Sigmoid colon (tissue), 7 donors: Measurements from ENCODE around the gene KIFC1. TPM values are rescaled to one million over a fixed set of nuclear protein-coding genes. Genes with fewer than 3 reads are reported as not detected.

Experiments used
- DNase-seq: peaks from one replicate; pipeline ENCODE4 v3.0.0-alpha.2; 2019
- H3K27ac ChIP-seq, 4 donors: fragments of 200-600 bp; sonication (generic); one replicate each; pipeline ENCODE4 v1.5.1; 2016 to 2019; ENCODE audit warnings: mild to moderate bottlenecking in 1 of 4
- H3K27me3 ChIP-seq, 3 donors: fragments of 200-600 bp; sonication (generic); one replicate each; pipeline ENCODE4 v1.5.1; 2019; ENCODE audit warnings: mild to moderate bottlenecking in 1 of 3
- H3K36me3 ChIP-seq, 4 donors: fragments of 200-600 bp; sonication (generic); one replicate each; pipeline ENCODE4 v1.5.1; 2016 to 2019
- H3K4me1 ChIP-seq, 4 donors: fragments of 200-600 bp; sonication (generic); one replicate each; pipeline ENCODE4 v1.5.1; 2017 to 2019
- H3K4me3 ChIP-seq, 4 donors: fragments of 200-600 bp; sonication (generic); one replicate each; pipeline ENCODE4 v1.5.1; 2017 to 2019; ENCODE audit warnings: mild to moderate bottlenecking in 2 of 4, moderate library complexity in 1 of 4
- H3K9me3 ChIP-seq, 4 donors: fragments of 200-600 bp in 3 of 4; sonication (generic) in 3 of 4; one replicate each; pipeline versions ENCODE4 v1.5.1 to v1.6.1; 2013 to 2019
- EP300 ChIP-seq, 4 donors: sonication (generic); formaldehyde crosslinking; IDR thresholded peaks; one replicate each; pipeline ENCODE4 v1.6.1; 2017; ENCODE audit warnings: antibody characterized with exemption in 4 of 4
- POLR2A ChIP-seq, 2 donors: fragments of 450-650 bp; IDR thresholded peaks; one replicate each; pipeline ENCODE4 v1.6.1; 2016; ENCODE audit warnings: antibody characterized with exemption in 2 of 2, mild to moderate bottlenecking in 2 of 2, moderate library complexity in 2 of 2
- POLR2AphosphoS5 ChIP-seq, 4 donors: sonication (generic); formaldehyde crosslinking; IDR thresholded peaks; one replicate each; pipeline ENCODE4 v1.6.1; 2017; ENCODE audit warnings: antibody characterized with exemption in 4 of 4
- WGBS, 2 donors: extraction: QIAGEN DNeasy Blood & Tissue Kit; methylation state at CpG; one replicate each; pipeline ENCODE4 v1.1.7; 2013; 5-methylcytosine and 5-hydroxymethylcytosine counted together
- intact Hi-C: fragments of 100-400 bp; cut with DNase I; formaldehyde crosslinking; loops from one replicate; pipeline ENCODE4 v1.15.1; 2023
- polyA plus RNA-seq, 3 donors: library from polyadenylated mRNA; stranded (reverse); fragments of 200-250 nt; gene quantifications; one replicate each; pipeline ENCODE4 v1.2.3, GENCODE V29; 2013
- total RNA-seq, 4 donors: library from RNA; depleted of rRNA; stranded (reverse); fragments of >200 nt; gene quantifications; one replicate each; pipeline ENCODE4 v1.1.0, GENCODE V29; 2016
- TF ChIP-seq, protein P1 (sequence below), 4 experiments: fragments of 450-650 bp in 3 of 4; fragments of 200-600 bp in 1 of 4; IDR thresholded peaks; one replicate each; pipeline ENCODE4 v1.5.1; 2016 to 2019; ENCODE audit warnings: antibody characterized with exemption in 4 of 4, mild to moderate bottlenecking in 3 of 4, moderate library complexity in 2 of 4
- donor health status: healthy with polysubstance abuse.
- donor health status: Bipolar disorder and iron deficiency.
- donor health status: healthy.

The KIFC1 gene
- total and polyA plus RNA-seq, 7 donors: 0.49 to 23.0 (median 1.8) TPM

- Histone ChIP-seq H3K4me1 (peaks cover 0 to 20% (median 11%) of the 10 kb centered on the region in 4 donors), H3K36me3 (no peaks in the 10 kb centered on the region), H3K4me3 (no peak overlapping the region), H3K27me3 (no peaks in the 10 kb centered on the region), H3K9me3 (no peaks in the 10 kb centered on the region), H3K27ac (no peak overlapping the region)
- WGBS, 2 donors: 17 to 55% methylated on average over 4 of the region's 4 CpGs
- intact Hi-C loops: no loop called here
- TF ChIP-seq POLR2A (IDR thresholded peaks at IDR 0.05): no peak
- no peak for TF ChIP-seq EP300 (IDR thresholded peaks at IDR 0.05)
- TF ChIP-seq, protein P1, sequence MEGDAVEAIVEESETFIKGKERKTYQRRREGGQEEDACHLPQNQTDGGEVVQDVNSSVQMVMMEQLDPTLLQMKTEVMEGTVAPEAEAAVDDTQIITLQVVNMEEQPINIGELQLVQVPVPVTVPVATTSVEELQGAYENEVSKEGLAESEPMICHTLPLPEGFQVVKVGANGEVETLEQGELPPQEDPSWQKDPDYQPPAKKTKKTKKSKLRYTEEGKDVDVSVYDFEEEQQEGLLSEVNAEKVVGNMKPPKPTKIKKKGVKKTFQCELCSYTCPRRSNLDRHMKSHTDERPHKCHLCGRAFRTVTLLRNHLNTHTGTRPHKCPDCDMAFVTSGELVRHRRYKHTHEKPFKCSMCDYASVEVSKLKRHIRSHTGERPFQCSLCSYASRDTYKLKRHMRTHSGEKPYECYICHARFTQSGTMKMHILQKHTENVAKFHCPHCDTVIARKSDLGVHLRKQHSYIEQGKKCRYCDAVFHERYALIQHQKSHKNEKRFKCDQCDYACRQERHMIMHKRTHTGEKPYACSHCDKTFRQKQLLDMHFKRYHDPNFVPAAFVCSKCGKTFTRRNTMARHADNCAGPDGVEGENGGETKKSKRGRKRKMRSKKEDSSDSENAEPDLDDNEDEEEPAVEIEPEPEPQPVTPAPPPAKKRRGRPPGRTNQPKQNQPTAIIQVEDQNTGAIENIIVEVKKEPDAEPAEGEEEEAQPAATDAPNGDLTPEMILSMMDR (IDR thresholded peaks at IDR 0.05): peak in 1 of 4 experiments; percentile 16
- DNase-seq: no peak
These were observed 7.0 kb upstream of the KIFC1 start for GRCh38 chr6:33384581-33385020.

GRCh38 chr6:33390173-33390572, 1.4 kb upstream of the KIFC1 start:
- H3K36me3 ChIP-seq: no peaks in the 10 kb centered on the region
- intact Hi-C loops: loop anchor here (2.0 to 10.0 kb wide), 3 partner anchors 65 to 185 kb away; partner anchors contain the start of genes RPS18, VPS52 and ZBTB9
- peak overlapping the region in 3 of 4 donors; percentile 89 to 95 (median 94) for H3K27ac ChIP-seq
- no peaks in the 10 kb centered on the region for H3K9me3 ChIP-seq
- no peak for DNase-seq
- no peaks in the 10 kb centered on the region for H3K27me3 ChIP-seq
- 90 to 97% methylated on average over 2 of the region's 2 CpGs for whole genome bisulfite sequencing, 2 donors
- TF ChIP-seq POLR2AphosphoS5 (IDR thresholded peaks at IDR 0.05) (no peak), POLR2A (IDR thresholded peaks at IDR 0.05) (no peak), EP300 (IDR thresholded peaks at IDR 0.05) (no peak)
- TF ChIP-seq, protein P1 (IDR thresholded peaks at IDR 0.05): no peak
- H3K4me1 ChIP-seq: peaks cover 0 to 14% (median 12%) of the 10 kb centered on the region in 4 donors
- H3K4me3 ChIP-seq: no peak overlapping the region

GRCh38 chr6:33390767-33391277, 801 bp upstream of the KIFC1 start:
- DNase-seq: no peak
- Histone ChIP-seq H3K4me1 (peaks cover 0 to 14% (median 12%) of the 10 kb centered on the region in 4 donors), H3K36me3 (no peaks in the 10 kb centered on the region), H3K4me3 (peak overlapping the region; percentile 4 to 56 (median 38)), H3K27ac (peak overlapping the region; percentile 86 to 95 (median 92)), H3K27me3 (no peaks in the 10 kb centered on the region), H3K9me3 (no peaks in the 10 kb centered on the region)
- intact Hi-C loops: loop anchor here (1.0 to 10.0 kb wide), 4 partner anchors 35 to 184 kb away; partner anchors contain the start of genes RPS18, VPS52 and ZBTB9
- no peak for TF ChIP-seq POLR2A (IDR thresholded peaks at IDR 0.05)
- TF ChIP-seq, protein P1 (IDR thresholded peaks at IDR 0.05): no peak
- no peak for TF ChIP-seq POLR2AphosphoS5 (IDR thresholded peaks at IDR 0.05)
- no peak for TF ChIP-seq EP300 (IDR thresholded peaks at IDR 0.05)
- WGBS, 2 donors: 79 to 85% methylated on average over 9 of the region's 9 CpGs

GRCh38 chr6:33391922-33392594, 435 bp downstream of the KIFC1 start:
- DNase-seq: no peak
- Histone ChIP-seq H3K27me3 (no peaks in the 10 kb centered on the region), H3K36me3 (no peaks in the 10 kb centered on the region), H3K4me3 (peak overlapping the region; percentile 30 to 56 (median 50)), H3K9me3 (no peaks in the 10 kb centered on the region), H3K27ac (peak overlapping the region; percentile 86 to 95 (median 92)), H3K4me1 (peaks cover 0 to 14% (median 12%) of the 10 kb centered on the region in 4 donors)
- intact Hi-C loops: loop anchor here (1.0 to 10.0 kb wide), 5 partner anchors 17 to 183 kb away; partner anchors contain the start of genes RPS18, VPS52 and ZBTB9
- no peak for TF ChIP-seq POLR2AphosphoS5 (IDR thresholded peaks at IDR 0.05)
- TF ChIP-seq, protein P1 (IDR thresholded peaks at IDR 0.05): no peak
- TF ChIP-seq EP300 (IDR thresholded peaks at IDR 0.05): no peak
- WGBS, 2 donors: 0 to 1% methylated on average over 31 of the region's 31 CpGs
